ENCODE data around the gene SIGLEC14.
"Not testable (repeated sequence)": the region's sequence is repeated elsewhere in the genome, so short reads cannot be mapped to it uniquely, and the experiment has no call there.

SIGLEC14 gene

GRCh38 chr19:51637362-51637978 is 9.2 kb downstream of the SIGLEC14 start:
- TF ChIP-seq CTCF (conservative IDR thresholded peaks at IDR 0.05; ENCODE audit: low read depth, low read length) = peak; percentile 38
- DNase-seq (ENCODE audit: low read depth) = peak; percentile 11
- H3K4me3 ChIP-seq (ENCODE audit: low read depth, low read length) = no peak overlapping the region

- DNase-seq (ENCODE audit: low read depth) = no peak
- TF ChIP-seq CTCF (conservative IDR thresholded peaks at IDR 0.05; ENCODE audit: low read depth, low read length) = no peak
- H3K4me3 ChIP-seq (ENCODE audit: low read depth, low read length) = no peak overlapping the region
These were observed 14.5 kb downstream of the SIGLEC14 start for GRCh38 chr19:51632126-51632525.

- DNase-seq (ENCODE audit: low read depth); H3K4me3 ChIP-seq (ENCODE audit: low read depth, low read length): not testable (repeated sequence)
These were observed 16.3 kb downstream of the SIGLEC14 start, which contains the start of gene SIGLEC5 for GRCh38 chr19:51630315-51630714. TSS of gene SIGLEC5 (minus strand) at chr19:51630401. CDS start at chr19:51630335, 66 bp downstream.

- no peak for TF ChIP-seq CTCF (conservative IDR thresholded peaks at IDR 0.05; ENCODE audit: low read depth, low read length)
- no peak overlapping the region for H3K4me3 ChIP-seq (ENCODE audit: low read depth, low read length)
- no peak for DNase-seq (ENCODE audit: low read depth)
These were observed 18.3 kb downstream of the SIGLEC14 start for GRCh38 chr19:51628153-51628939.

GRCh38 chr19:51627491-51628138 is 19.0 kb downstream of the SIGLEC14 start:
- TF ChIP-seq CTCF (conservative IDR thresholded peaks at IDR 0.05; ENCODE audit: low read depth, low read length) = no peak
- peak; percentile 27 for DNase-seq (ENCODE audit: low read depth)
- H3K4me3 ChIP-seq (ENCODE audit: low read depth, low read length) = no peak overlapping the region

GRCh38 chr19:51626675-51627074 is 19.9 kb downstream of the SIGLEC14 start:
- no peak overlapping the region for H3K4me3 ChIP-seq (ENCODE audit: low read depth, low read length)
- TF ChIP-seq CTCF (conservative IDR thresholded peaks at IDR 0.05; ENCODE audit: low read depth, low read length) = no peak
- no peak for DNase-seq (ENCODE audit: low read depth)

GRCh38 chr19:51621178-51621577 is 25.4 kb downstream of the SIGLEC14 start:
- no peak for TF ChIP-seq CTCF (conservative IDR thresholded peaks at IDR 0.05; ENCODE audit: low read depth, low read length)
- DNase-seq (ENCODE audit: low read depth) = no peak
- H3K4me3 ChIP-seq (ENCODE audit: low read depth, low read length) = no peak overlapping the region

Measured in choroid plexus epithelial cell (primary cell).